ENCODE measurements around the gene TJAP1.

The TJAP1 gene

GRCh38 chr6:43436577-43437282, 40.6 kb upstream of the TJAP1 start:
- Histone ChIP-seq H3K27ac (ENCODE audit: low read depth in 2 of 2, low read length in 2 of 2) (peak overlapping the region in 1 of 2 donors; percentile 35), H3K9ac (ENCODE audit: low read depth in 1 of 2, low read length in 2 of 2) (no peak overlapping the region), H3K9me3 (ENCODE audit: control insufficient read depth in 2 of 2, low read length in 2 of 2) (no peaks in the 10 kb centered on the region), H3K27me3 (ENCODE audit: control insufficient read depth in 2 of 2, insufficient read depth in 2 of 2, low read length in 2 of 2) (no peaks in the 10 kb centered on the region), H3K4me1 (ENCODE audit: control insufficient read depth in 2 of 2, insufficient read depth in 2 of 2, low read length in 2 of 2) (peaks cover 6 to 12% of the 10 kb centered on the region in 2 donors), H3K36me3 (ENCODE audit: control insufficient read depth in 2 of 2, insufficient read depth in 2 of 2, low read length in 2 of 2) (peaks cover 13 to 44% of the 10 kb centered on the region in 2 donors), H3K4me3 (ENCODE audit: low read length in 2 of 2) (no peak overlapping the region)

- no peak overlapping the region for H3K27ac ChIP-seq (ENCODE audit: low read depth in 2 of 2, low read length in 2 of 2)
- no peaks in the 10 kb centered on the region for H3K27me3 ChIP-seq (ENCODE audit: control insufficient read depth in 2 of 2, insufficient read depth in 2 of 2, low read length in 2 of 2)
- H3K4me1 ChIP-seq (ENCODE audit: control insufficient read depth in 2 of 2, insufficient read depth in 2 of 2, low read length in 2 of 2), result peaks cover 6 to 12% of the 10 kb centered on the region in 2 donors
- H3K9ac ChIP-seq (ENCODE audit: low read depth in 1 of 2, low read length in 2 of 2), result no peak overlapping the region
- no peaks in the 10 kb centered on the region for H3K9me3 ChIP-seq (ENCODE audit: control insufficient read depth in 2 of 2, low read length in 2 of 2)
- H3K36me3 ChIP-seq (ENCODE audit: control insufficient read depth in 2 of 2, insufficient read depth in 2 of 2, low read length in 2 of 2), result peaks cover 16 to 40% of the 10 kb centered on the region in 2 donors
- H3K4me3 ChIP-seq (ENCODE audit: low read length in 2 of 2), result no peak overlapping the region
Measured at GRCh38 chr6:43437700-43438099, 39.7 kb upstream of the TJAP1 start.

GRCh38 chr6:43442935-43443334, 34.4 kb upstream of the TJAP1 start:
- H3K4me1 ChIP-seq (ENCODE audit: control insufficient read depth in 2 of 2, insufficient read depth in 2 of 2, low read length in 2 of 2), result no peaks in the 10 kb centered on the region
- no peak overlapping the region for H3K4me3 ChIP-seq (ENCODE audit: low read length in 2 of 2)
- H3K27me3 ChIP-seq (ENCODE audit: control insufficient read depth in 2 of 2, insufficient read depth in 2 of 2, low read length in 2 of 2), result no peaks in the 10 kb centered on the region
- H3K36me3 ChIP-seq (ENCODE audit: control insufficient read depth in 2 of 2, insufficient read depth in 2 of 2, low read length in 2 of 2), result peaks cover 43 to 58% of the 10 kb centered on the region in 2 donors
- no peak overlapping the region for H3K27ac ChIP-seq (ENCODE audit: low read depth in 2 of 2, low read length in 2 of 2)
- H3K9ac ChIP-seq (ENCODE audit: low read depth in 1 of 2, low read length in 2 of 2), result no peak overlapping the region
- no peaks in the 10 kb centered on the region for H3K9me3 ChIP-seq (ENCODE audit: control insufficient read depth in 2 of 2, low read length in 2 of 2)

GRCh38 chr6:43444036-43444435, 33.3 kb upstream of the TJAP1 start:
- H3K4me3 ChIP-seq (ENCODE audit: low read length in 2 of 2), result no peak overlapping the region
- H3K4me1 ChIP-seq (ENCODE audit: control insufficient read depth in 2 of 2, insufficient read depth in 2 of 2, low read length in 2 of 2), result no peaks in the 10 kb centered on the region
- H3K27me3 ChIP-seq (ENCODE audit: control insufficient read depth in 2 of 2, insufficient read depth in 2 of 2, low read length in 2 of 2), result no peaks in the 10 kb centered on the region
- no peak overlapping the region for H3K9ac ChIP-seq (ENCODE audit: low read depth in 1 of 2, low read length in 2 of 2)
- no peaks in the 10 kb centered on the region for H3K9me3 ChIP-seq (ENCODE audit: control insufficient read depth in 2 of 2, low read length in 2 of 2)
- peaks cover 50 to 63% of the 10 kb centered on the region in 2 donors for H3K36me3 ChIP-seq (ENCODE audit: control insufficient read depth in 2 of 2, insufficient read depth in 2 of 2, low read length in 2 of 2)
- H3K27ac ChIP-seq (ENCODE audit: low read depth in 2 of 2, low read length in 2 of 2), result no peak overlapping the region

- no peak overlapping the region for H3K4me3 ChIP-seq (ENCODE audit: low read length in 2 of 2)
Measured at GRCh38 chr6:43444582-43444981, 32.8 kb upstream of the TJAP1 start.

GRCh38 chr6:43445576-43445975, 31.8 kb upstream of the TJAP1 start:
- H3K9ac ChIP-seq (ENCODE audit: low read depth in 1 of 2, low read length in 2 of 2), result no peak overlapping the region
- no peaks in the 10 kb centered on the region for H3K9me3 ChIP-seq (ENCODE audit: control insufficient read depth in 2 of 2, low read length in 2 of 2)
- H3K27ac ChIP-seq (ENCODE audit: low read depth in 2 of 2, low read length in 2 of 2), result no peak overlapping the region
- H3K36me3 ChIP-seq (ENCODE audit: control insufficient read depth in 2 of 2, insufficient read depth in 2 of 2, low read length in 2 of 2), result peaks cover 58 to 68% of the 10 kb centered on the region in 2 donors
- no peaks in the 10 kb centered on the region for H3K4me1 ChIP-seq (ENCODE audit: control insufficient read depth in 2 of 2, insufficient read depth in 2 of 2, low read length in 2 of 2)
- H3K27me3 ChIP-seq (ENCODE audit: control insufficient read depth in 2 of 2, insufficient read depth in 2 of 2, low read length in 2 of 2), result no peaks in the 10 kb centered on the region
- H3K4me3 ChIP-seq (ENCODE audit: low read length in 2 of 2), result no peak overlapping the region

More at GRCh38 chr6:43444582-43444981, 32.8 kb upstream of the TJAP1 start:
- H3K27ac ChIP-seq (ENCODE audit: low read depth in 2 of 2, low read length in 2 of 2), result no peak overlapping the region
- no peaks in the 10 kb centered on the region for H3K4me1 ChIP-seq (ENCODE audit: control insufficient read depth in 2 of 2, insufficient read depth in 2 of 2, low read length in 2 of 2)
- no peak overlapping the region for H3K9ac ChIP-seq (ENCODE audit: low read depth in 1 of 2, low read length in 2 of 2)
- H3K9me3 ChIP-seq (ENCODE audit: control insufficient read depth in 2 of 2, low read length in 2 of 2), result no peaks in the 10 kb centered on the region
- H3K27me3 ChIP-seq (ENCODE audit: control insufficient read depth in 2 of 2, insufficient read depth in 2 of 2, low read length in 2 of 2), result no peaks in the 10 kb centered on the region
- peaks cover 51 to 65% of the 10 kb centered on the region in 2 donors for H3K36me3 ChIP-seq (ENCODE audit: control insufficient read depth in 2 of 2, insufficient read depth in 2 of 2, low read length in 2 of 2)

- no peaks in the 10 kb centered on the region for H3K4me1 ChIP-seq (ENCODE audit: control insufficient read depth in 2 of 2, insufficient read depth in 2 of 2, low read length in 2 of 2)
- no peak overlapping the region for H3K27ac ChIP-seq (ENCODE audit: low read depth in 2 of 2, low read length in 2 of 2)
- peaks cover 60 to 69% of the 10 kb centered on the region in 2 donors for H3K36me3 ChIP-seq (ENCODE audit: control insufficient read depth in 2 of 2, insufficient read depth in 2 of 2, low read length in 2 of 2)
- H3K4me3 ChIP-seq (ENCODE audit: low read length in 2 of 2), result no peak overlapping the region
- no peaks in the 10 kb centered on the region for H3K9me3 ChIP-seq (ENCODE audit: control insufficient read depth in 2 of 2, low read length in 2 of 2)
- H3K9ac ChIP-seq (ENCODE audit: low read depth in 1 of 2, low read length in 2 of 2), result no peak overlapping the region
- no peaks in the 10 kb centered on the region for H3K27me3 ChIP-seq (ENCODE audit: control insufficient read depth in 2 of 2, insufficient read depth in 2 of 2, low read length in 2 of 2)
Measured at GRCh38 chr6:43447604-43448003, 29.8 kb upstream of the TJAP1 start.

GRCh38 chr6:43448916-43449315, 28.5 kb upstream of the TJAP1 start:
- peaks cover 54 to 59% of the 10 kb centered on the region in 2 donors for H3K36me3 ChIP-seq (ENCODE audit: control insufficient read depth in 2 of 2, insufficient read depth in 2 of 2, low read length in 2 of 2)

GRCh38 chr6:43450699-43451131, 26.7 kb upstream of the TJAP1 start:
- H3K4me3 ChIP-seq (ENCODE audit: low read length in 2 of 2), result no peak overlapping the region
- H3K27ac ChIP-seq (ENCODE audit: low read depth in 2 of 2, low read length in 2 of 2), result no peak overlapping the region
- no peak overlapping the region for H3K9ac ChIP-seq (ENCODE audit: low read depth in 1 of 2, low read length in 2 of 2)
- H3K27me3 ChIP-seq (ENCODE audit: control insufficient read depth in 2 of 2, insufficient read depth in 2 of 2, low read length in 2 of 2), result peaks cover 0 to under 1% of the 10 kb centered on the region in 2 donors
- H3K9me3 ChIP-seq (ENCODE audit: control insufficient read depth in 2 of 2, low read length in 2 of 2), result no peaks in the 10 kb centered on the region
- H3K4me1 ChIP-seq (ENCODE audit: control insufficient read depth in 2 of 2, insufficient read depth in 2 of 2, low read length in 2 of 2), result peaks cover 0 to 2% of the 10 kb centered on the region in 2 donors
- H3K36me3 ChIP-seq (ENCODE audit: control insufficient read depth in 2 of 2, insufficient read depth in 2 of 2, low read length in 2 of 2), result peaks cover 47% of the 10 kb centered on the region in 2 donors

More at GRCh38 chr6:43448916-43449315, 28.5 kb upstream of the TJAP1 start:
- Histone ChIP-seq H3K9me3 (ENCODE audit: control insufficient read depth in 2 of 2, low read length in 2 of 2) (no peaks in the 10 kb centered on the region), H3K27ac (ENCODE audit: low read depth in 2 of 2, low read length in 2 of 2) (no peak overlapping the region), H3K4me1 (ENCODE audit: control insufficient read depth in 2 of 2, insufficient read depth in 2 of 2, low read length in 2 of 2) (no peaks in the 10 kb centered on the region), H3K4me3 (ENCODE audit: low read length in 2 of 2) (no peak overlapping the region), H3K27me3 (ENCODE audit: control insufficient read depth in 2 of 2, insufficient read depth in 2 of 2, low read length in 2 of 2) (no peaks in the 10 kb centered on the region), H3K9ac (ENCODE audit: low read depth in 1 of 2, low read length in 2 of 2) (no peak overlapping the region)

- Histone ChIP-seq H3K9me3 (ENCODE audit: control insufficient read depth in 2 of 2, low read length in 2 of 2) (no peaks in the 10 kb centered on the region), H3K36me3 (ENCODE audit: control insufficient read depth in 2 of 2, insufficient read depth in 2 of 2, low read length in 2 of 2) (peaks cover 42 to 43% of the 10 kb centered on the region in 2 donors)
Measured at GRCh38 chr6:43451348-43451747, 26.0 kb upstream of the TJAP1 start.

More at GRCh38 chr6:43451348-43451747, 26.0 kb upstream of the TJAP1 start:
- no peak overlapping the region for H3K4me3 ChIP-seq (ENCODE audit: low read length in 2 of 2)
- no peak overlapping the region for H3K27ac ChIP-seq (ENCODE audit: low read depth in 2 of 2, low read length in 2 of 2)
- H3K9ac ChIP-seq (ENCODE audit: low read depth in 1 of 2, low read length in 2 of 2), result no peak overlapping the region
- peaks cover 0 to 6% of the 10 kb centered on the region in 2 donors for H3K27me3 ChIP-seq (ENCODE audit: control insufficient read depth in 2 of 2, insufficient read depth in 2 of 2, low read length in 2 of 2)
- H3K4me1 ChIP-seq (ENCODE audit: control insufficient read depth in 2 of 2, insufficient read depth in 2 of 2, low read length in 2 of 2), result peaks cover 0 to 4% of the 10 kb centered on the region in 2 donors

Measured in mucosa of rectum (tissue), 2 donors.